ENCODE data around the gene GABBR2.
"Not testable (repeated sequence)": the region's sequence is repeated elsewhere in the genome, so short reads cannot be mapped to it uniquely, and the experiment has no call there.

GABBR2 gene

GRCh38 chr9:98310752-98311392, 397.9 kb downstream of the GABBR2 start:
- DNase-seq, result no peak

GRCh38 chr9:98306384-98307145, 402.2 kb downstream of the GABBR2 start:
- no peak for DNase-seq

DNA sequence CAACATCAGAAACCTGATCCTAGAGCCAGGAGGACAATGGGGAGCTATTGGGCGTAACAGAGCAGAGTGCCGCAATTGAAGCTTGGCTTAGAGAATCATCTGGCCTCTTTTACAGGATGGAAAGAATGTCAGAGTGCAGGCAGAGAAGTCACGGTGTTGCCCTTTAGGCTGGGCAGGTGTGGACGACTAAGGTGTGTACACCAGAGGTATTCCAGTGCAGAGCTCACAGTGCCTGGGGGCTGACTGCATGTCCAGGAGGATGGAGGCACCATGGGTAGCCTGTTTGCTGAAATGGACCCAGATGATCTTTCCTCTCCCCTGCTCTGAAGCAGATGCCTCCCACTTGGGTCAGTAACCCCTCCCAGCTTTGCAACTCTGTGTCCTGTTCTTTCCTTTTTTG, 404.4 kb downstream of the GABBR2 start:
- no peak for DNase-seq

GRCh38 chr9:98303633-98304125, 405.1 kb downstream of the GABBR2 start:
- no peak for DNase-seq

DNA sequence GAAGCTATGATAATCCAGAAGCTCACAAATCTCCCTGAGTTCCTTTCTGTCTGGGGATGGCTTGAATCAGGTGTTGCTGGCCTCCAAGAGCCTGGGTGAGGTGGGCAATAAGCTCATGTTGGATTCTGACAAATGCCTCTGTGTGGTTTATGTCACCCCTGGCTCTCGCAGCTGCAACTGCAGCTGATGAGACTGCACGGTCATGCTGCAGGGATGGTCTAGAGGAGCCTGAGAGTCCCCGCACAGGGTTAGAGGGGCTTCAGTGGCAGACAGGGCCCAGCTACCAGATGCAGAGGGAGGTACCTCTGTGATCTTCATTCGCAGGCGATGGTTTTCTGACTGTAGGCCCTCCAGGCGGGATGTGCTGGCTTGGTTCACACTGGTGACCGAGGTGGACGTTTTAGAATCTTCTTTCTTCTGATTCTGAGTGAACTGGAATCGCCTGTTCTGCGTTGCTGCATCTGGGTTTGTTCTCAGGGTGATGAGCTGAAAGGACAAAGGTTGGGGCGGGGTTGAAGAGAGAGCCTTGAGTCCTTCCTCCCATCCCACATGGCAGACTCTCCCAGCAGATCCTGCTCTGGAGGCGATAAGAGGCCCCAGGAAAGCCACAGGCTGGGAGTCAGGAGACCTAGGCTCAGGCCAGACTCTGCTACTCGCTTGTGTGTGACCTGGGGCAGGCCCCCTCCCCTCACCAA, 405.6 kb downstream of the GABBR2 start:
- no peak for DNase-seq

GRCh38 chr9:98302150-98302549, 406.6 kb downstream of the GABBR2 start:
- DNase-seq, result no peak

DNA sequence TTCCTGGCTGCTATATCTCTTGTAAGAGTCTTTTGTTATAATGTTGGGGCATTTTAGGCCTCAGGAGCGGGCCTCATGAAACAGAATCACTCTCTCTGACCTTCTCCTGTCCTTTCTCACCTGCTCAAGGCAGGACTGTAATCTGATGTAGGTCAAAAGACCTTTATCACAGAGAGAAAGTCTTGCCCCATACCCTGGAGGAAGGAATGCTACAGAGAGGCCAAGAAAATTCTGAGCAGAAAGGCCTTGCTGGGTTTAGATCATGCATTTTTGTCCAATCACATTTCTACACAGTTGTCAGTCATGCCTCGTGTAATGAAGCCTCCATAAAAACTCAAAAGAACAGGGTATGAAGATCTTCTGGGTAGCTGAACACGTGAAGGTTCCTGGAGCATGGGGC, 408.1 kb downstream of the GABBR2 start:
- no peak for DNase-seq

- no peak for DNase-seq
Measured at GRCh38 chr9:98298476-98298875, 410.3 kb downstream of the GABBR2 start.

- DNase-seq, result no peak
Measured at GRCh38 chr9:98295824-98296223, 412.9 kb downstream of the GABBR2 start.

- no peak for DNase-seq
Measured at GRCh38 chr9:98291820-98292219, 416.9 kb downstream of the GABBR2 start.

GRCh38 chr9:98290411-98290810, 418.3 kb downstream of the GABBR2 start:
- no peak for DNase-seq

DNA sequence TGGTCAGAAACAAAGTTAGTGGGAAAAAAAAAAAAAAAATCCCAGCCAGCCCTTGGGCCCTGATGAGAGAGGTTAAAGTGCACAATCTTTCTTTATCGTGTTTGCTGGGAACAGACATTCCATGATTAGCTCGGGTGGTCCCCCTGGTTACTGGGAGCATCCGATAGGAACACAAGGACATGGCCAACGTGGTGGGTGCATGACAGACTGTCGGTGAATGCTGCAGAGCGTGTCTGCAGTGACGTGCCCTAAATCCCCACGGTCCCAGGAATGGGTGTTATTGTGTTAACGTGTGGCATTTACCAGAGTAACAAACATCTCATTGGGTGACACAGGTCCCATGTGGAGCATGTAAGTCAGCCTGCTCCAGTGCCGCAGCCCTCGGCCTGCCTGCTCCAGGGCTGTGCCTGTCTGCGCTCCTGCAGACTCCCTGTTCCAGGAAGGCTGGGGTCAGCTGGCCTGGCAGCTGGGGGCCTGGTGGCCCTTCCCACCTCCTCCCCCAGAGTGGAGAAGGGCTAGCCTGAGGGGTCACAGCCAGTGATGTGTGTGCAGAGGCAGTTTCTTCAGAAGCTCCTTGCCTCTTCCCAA, 419.0 kb downstream of the GABBR2 start:
- DNase-seq, result no peak

GRCh38 chr9:98288881-98289280, 419.9 kb downstream of the GABBR2 start:
- no peak for DNase-seq

- no peak for DNase-seq
Measured at GRCh38 chr9:98287384-98287783, 421.4 kb downstream of the GABBR2 start.

- no peak for DNase-seq
Measured at GRCh38 chr9:98285446-98285845, 423.3 kb downstream of the GABBR2 start.

DNA sequence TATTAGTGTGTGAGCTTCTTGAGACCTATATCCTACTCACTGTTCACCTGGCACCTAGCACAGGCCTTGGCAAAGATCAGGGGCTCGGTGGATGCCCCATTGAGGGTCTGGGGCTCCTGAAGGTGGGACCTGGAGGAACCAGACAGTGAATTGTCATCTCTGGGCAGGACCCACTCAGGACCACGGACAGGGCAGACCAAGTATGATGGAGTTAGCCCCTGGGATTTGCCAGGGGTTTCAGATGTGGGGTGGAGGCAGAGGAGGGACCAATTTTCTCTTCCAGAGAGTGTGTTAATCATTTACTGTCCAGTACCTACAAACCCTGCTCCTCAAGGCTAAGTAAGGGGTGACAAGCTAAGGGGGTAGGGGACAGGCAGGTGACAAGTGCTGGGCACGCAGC, 424.0 kb downstream of the GABBR2 start:
- DNase-seq, result no peak

GRCh38 chr9:98283143-98283542, 425.6 kb downstream of the GABBR2 start:
- not testable (repeated sequence) for DNase-seq

DNA sequence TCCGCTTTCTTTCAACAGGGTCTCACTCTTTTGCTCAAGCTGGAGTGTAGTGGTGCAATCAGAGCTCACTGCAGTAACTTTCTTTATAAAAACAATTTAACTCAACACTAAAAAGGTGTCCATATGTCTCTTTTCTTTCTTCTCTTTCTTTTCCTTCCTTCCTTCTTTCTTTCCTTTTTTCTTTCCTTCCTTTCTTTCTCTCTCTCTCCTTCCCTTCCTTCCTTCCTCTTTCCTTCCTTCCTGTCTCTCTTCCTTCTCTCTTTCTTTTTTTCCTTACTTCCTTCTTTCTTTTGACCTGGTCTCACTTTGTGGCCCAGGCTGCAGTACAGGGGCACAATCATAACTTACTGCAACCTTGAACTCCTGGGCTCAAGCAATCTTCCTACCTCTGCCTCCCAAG, 427.5 kb downstream of the GABBR2 start:
- no peak for DNase-seq

DNA sequence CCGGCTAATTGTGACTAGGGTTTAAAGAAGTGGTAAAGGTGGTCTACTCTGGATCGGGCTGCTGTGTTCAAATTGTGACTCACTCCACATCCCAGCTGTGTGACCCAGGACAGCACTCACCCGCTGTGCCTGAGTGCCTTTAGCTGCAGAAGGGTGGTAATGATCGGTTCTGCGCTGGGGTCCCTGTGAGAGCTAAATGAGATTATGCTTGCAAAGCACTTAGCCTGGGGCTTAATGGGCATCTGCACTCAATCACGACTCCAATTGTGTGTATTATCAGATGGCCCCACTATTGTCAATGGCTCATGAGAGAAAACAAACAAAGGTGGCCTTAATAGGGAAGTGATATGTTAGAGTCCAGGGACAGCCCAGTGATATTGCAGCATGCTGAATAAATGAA, 428.2 kb downstream of the GABBR2 start:
- no peak for DNase-seq

GRCh38 chr9:98280162-98280561, 428.6 kb downstream of the GABBR2 start:
- no peak for DNase-seq

GRCh38 chr9:98276907-98277469, 431.7 kb downstream of the GABBR2 start:
- DNase-seq, result no peak

DNA sequence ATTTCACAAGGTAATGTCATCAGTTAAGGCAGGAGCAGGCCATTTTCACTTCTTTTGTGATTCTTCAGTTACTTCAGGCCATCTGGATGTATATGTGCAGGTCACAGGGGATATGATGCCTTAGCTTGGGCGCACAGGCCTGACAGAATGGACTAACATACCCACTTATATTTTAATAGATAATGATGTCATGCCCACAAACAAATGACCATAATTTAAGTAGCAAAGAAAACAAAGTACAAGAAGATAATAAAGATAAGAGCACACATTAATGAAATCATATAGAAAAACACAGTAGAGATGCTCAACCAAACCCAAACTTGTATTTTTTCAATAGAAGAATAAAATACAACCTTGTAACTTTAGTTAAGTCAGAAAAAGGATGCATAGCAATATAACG, 433.6 kb downstream of the GABBR2 start:
- no peak for DNase-seq

- DNase-seq, result no peak
Measured at GRCh38 chr9:98272083-98272482, 436.7 kb downstream of the GABBR2 start.

Measured in activated gamma-delta T cell treated with Interleukin-2 at 50 U/mL for 16 hours (primary cell).